Measurements from ENCODE around the gene PTPN14. TPM values are rescaled to one million over a fixed set of nuclear protein-coding genes. Genes with fewer than 3 reads are reported as not detected.
A peak's percentile ranks its signal among the peaks of the same experiment; 100 is the strongest.

The PTPN14 gene
- total RNA-seq, 1 experiment from 2014 or later: 47.7 TPM

DNA sequence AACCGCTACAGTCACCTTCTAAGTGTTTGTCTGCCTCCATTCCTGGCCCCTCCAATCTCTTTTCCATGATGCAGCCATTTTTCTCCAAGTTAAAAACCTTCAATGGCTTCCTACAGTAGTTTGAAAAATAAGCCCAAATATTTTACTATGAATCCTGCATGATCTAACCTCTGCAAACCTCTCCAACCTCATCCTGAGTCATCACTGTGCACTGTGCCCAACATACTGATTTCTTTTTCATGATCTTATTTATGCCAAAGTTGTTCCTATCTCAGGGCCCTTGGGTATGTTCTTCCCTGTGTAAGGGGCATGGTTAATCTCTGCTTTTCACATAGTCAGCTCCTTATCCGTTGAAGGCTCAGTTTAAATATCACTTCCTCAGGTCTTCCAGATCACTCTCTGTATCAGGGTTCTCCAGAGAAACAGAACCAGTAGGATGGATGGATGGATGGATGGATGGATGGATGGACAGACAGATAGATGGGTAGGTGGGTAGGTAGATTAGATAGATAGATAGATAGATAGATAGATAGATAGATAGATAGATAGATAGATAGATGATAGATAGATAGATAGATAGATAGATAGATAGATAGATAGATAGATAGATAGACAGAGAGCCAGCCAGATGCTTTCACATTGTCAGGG is 18.1 kb upstream of the PTPN14 start:
- peak; percentile 73 for DNase-seq (ENCODE audit: low read depth)

DNA sequence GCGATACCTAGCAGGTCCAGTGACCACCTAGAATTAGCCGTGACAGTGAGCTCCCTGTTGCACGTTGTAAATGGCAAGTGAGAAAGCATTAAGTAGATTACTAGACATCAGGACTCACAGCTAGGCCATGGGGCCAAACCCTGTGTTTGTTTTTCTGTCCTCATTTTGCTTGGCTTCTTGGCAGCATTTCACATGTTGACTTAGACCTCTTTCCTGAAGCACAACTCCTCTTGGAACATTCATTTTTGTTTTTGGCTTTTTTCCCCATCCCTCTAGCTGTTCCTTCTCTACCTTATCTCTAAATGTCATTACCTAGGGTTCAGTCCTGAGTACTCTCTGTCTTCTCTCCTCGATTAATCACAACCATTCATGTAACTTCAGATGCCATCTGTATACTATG is 16.9 kb upstream of the PTPN14 start:
- no peak for DNase-seq (ENCODE audit: low read depth)

DNA sequence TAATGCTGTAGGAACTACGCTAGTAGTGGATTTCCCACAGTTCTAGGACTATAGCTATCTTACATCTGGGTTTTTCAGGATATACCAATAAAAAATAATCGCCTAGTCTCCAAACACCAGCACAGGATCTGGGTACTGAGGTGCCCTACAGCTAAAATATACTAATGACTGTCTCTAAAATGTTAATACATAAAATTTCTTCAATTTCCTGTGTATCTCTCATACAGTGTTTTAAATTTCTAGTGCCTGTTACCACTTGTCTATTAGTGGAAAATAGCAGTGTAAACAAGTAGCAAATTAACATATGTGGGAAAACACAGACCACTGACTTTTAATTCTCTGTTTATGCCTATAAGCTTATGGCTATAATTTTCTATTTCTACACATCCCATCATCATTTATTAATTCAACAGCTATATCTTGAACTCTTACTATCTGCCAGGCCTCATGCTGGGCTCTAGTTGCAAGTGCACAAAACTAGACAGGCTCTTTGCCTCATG is 16.1 kb upstream of the PTPN14 start:
- DNase-seq (ENCODE audit: low read depth): no peak

DNA sequence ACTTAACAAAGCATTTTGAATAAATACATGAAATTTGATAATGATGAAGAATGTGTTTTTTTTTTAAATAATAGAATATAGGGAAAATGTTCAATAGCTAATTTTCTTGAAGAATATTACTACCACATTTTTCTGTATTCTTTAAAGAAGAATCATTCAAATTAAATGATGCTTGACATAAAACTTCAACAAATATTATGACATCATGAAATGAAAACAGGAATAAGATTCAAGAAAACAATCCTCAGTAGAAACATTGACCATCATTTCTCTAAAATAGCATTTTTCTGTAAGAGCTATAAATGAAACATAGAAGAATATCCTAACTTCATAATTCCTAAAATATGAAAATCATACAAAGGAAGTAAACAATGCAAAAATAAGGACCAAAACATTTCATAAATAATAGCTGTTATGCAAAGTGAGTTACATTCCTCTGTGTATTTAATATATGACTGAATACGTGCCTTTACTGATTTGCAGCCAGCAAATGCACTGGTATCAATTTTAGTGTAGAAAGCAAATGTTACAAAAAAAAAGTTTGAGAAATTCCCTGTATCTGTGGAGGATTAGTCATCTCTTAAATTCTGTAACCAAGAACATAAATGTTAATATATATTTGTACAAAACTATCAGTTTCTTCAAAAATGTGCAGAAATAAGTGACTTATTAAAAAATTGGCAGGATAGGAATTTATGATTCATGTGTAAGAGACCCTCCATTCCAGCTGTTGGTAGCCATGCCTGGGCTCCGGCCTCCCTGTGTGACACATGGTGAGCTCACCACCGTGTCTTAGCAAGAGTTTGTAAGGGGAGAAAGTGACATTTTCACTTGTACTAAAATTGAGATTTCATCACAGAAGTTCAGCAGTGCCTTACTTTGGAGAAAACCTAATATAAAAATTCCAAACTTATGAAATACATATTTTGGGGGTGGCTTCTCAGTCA is 15.0 kb upstream of the PTPN14 start:
- peak; percentile 95 for DNase-seq (ENCODE audit: low read depth)

DNA sequence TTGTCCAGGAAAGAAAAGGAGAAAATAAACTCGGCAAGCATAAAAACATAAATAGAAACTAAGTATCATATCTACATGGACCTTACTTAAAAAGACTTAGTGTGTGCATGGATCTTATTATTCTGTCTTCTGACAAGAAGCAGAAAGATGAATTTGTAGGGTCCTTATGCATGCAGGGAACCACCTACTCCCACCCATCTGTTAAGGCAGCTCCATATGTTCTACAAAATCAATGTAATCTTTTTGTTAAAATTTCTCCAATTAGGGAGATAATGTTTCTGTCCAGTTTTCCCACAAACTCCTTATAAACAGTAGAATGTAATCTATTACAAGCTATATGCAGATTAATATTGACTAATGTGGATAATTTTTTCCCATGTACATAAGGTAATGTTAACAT is 13.9 kb upstream of the PTPN14 start:
- no peak for DNase-seq (ENCODE audit: low read depth)

DNA sequence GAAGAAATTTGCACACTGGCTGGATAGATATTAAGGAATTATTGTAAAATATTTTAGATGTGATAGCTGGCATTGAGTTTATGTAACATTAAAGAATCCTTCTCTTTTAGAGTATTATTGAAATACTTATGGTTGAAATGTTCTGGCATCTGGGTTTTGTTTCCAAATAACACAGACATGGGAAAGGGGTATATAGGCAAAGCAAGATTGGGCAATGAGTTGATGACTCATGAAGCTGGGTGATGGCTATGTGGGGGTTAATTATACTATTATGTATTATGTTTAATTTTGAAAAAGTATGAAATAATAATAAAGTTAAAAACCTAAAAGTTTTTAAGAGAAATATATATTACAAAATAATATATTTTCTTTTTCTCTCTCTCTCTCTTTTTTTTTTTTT is 12.5 kb upstream of the PTPN14 start:
- DNase-seq (ENCODE audit: low read depth): peak; percentile 54

DNA sequence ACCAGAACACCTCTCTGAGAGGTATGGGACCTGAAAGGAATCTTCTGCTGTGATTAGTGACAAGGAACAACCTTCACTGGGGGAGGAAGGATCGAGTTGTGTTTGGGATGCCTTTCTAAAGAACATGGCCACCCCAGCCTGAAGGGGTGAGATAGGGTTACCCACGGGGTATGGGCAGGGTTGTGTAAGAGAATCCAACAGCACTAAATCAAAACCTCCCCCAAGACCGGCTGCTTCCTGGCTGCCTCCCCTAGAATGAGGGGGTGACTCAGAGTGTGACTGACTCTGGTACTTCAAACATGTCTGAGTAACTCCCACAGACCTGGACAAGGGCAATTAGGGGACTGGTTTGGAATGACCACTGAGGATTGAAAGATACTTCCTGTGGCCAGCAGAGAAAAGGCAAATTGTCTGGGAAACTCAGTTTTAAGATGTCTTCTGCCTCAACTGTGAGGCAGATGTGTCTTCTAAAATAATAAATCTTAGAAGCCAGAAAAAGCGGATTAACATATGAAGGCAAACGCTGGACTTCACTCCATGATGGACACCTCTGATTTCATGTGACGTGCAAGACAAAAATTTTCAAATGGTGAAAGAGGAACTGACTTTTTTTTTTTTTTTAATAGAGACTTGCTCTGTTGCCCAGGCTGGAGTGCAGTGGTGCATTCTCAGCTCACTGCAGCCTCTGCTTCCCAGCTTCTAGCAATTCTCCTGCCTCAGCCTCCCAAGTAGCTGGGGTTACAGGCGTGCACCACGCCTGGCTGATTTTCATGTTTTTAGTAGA is 6.7 kb upstream of the PTPN14 start:
- peak; percentile 97 for DNase-seq (ENCODE audit: low read depth)

DNA sequence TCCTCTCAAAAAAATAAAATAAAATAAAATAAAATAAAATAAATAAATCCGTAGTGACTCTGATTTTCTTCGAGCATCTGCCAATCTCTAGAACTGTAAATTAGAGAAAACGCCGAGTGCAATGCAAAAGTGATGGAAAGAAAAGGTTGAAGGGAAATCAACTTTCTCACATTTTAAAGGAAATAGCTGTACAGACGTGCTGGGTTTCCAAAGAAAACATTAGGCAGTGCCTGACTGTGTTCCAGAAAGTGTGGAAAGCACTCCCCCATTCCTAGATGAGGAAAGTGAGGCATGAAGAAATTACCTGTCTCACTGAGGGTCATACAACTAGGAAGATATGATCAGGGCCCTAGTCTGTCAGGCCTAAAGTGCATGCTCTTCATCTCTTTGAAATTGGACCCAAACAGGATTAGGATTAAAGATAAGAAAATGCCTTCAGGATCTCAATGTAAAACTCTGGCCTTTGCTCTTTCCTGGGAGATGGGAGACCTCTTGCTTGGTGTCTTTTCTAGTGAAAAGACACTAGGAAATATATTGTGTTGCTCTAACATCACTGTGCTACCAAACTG is 1.8 kb upstream of the PTPN14 start:
- DNase-seq (ENCODE audit: low read depth): no peak

DNA sequence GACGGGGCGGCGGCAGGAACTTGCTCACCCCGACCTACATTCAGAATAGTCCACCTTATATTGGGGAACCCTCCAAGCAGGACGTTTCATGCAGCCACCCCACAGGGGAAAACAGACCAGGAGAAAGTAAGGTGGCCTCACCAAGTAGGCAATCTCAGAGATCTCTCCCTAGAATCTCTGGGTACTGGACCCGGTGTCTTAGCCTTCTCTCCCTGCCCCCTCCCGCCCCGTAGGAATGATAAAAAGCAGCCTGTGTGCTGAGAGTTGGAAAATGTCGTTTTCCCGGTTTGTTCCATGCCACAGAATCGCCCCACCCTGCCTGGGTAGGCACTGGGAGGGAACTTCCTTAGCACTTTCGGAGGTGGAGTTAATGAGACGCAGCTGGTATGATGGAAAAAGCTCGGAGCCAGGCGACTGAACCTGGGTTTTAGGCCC is 789 bp upstream of the PTPN14 start:
- peak; percentile 89 for DNase-seq (ENCODE audit: low read depth)

DNA sequence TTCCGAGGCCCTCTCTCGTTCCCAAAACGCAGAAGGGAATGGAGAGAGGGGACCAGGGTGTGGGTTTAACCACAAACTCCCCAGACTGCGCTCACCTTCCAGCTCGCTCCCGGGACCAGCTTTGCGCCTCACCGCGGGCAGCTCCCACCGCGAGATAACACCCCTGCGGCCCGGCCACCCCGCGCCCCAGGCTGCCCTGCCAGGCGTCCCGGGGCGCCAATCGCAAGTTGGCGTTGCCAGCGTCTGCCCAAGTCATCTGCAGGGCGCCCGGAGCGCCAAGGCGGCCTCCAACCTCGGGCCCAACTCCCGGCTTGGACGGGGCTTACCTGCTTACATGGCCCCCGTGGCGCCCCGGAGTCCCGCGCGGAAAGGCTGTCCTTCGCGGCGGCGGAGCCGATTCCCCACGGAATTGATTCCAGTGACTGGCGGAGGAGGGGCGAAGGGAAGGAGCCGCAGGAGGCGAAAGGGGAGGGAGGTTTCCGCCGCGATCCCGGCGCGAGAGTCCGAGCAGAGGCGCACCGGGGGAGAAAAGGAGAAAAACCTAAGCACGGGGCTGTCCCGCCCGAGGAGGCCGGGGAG is 456 bp downstream of the PTPN14 start:
- DNase-seq (ENCODE audit: low read depth): no peak

DNA sequence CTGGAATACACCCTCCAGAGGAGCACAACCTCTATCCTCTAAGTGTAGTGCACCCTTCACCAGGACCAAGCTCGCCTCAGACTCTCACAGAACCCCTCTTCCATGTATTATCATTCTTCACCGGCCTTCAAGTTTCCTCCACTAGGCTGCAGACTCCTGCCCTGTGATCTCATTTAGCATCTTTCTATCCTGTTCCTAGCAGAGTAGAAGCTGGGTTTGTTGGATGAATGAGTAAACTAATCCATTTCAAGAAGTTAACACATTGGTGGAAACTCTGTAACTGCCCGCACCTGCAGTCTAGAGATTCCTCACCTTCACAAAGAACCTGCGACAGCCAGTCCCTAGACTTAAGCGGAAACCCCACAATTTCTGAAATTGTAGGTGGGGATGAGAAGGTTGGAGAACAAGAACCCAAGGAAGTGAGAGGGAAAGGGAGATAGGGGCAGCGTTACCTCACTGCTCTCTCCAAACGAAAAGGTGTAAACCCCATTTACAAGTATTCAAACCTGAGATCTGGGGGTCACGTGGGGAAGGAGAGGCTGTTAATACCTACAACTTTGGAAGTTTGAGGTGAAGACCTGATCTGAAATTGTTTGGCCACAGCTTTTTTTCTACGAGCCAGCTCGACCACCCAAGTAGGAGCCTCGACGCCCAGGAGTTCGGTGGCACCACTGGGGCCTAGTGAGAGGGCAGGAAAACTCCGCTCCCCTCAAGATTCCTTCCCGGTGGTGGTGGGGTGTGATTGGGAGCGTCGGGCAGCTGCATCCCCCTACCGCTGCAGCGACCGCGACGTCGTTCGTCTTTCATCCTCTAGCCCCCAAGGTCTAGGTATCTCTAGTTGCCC is 1.2 kb downstream of the PTPN14 start:
- DNase-seq (ENCODE audit: low read depth): peak; percentile 58

DNA sequence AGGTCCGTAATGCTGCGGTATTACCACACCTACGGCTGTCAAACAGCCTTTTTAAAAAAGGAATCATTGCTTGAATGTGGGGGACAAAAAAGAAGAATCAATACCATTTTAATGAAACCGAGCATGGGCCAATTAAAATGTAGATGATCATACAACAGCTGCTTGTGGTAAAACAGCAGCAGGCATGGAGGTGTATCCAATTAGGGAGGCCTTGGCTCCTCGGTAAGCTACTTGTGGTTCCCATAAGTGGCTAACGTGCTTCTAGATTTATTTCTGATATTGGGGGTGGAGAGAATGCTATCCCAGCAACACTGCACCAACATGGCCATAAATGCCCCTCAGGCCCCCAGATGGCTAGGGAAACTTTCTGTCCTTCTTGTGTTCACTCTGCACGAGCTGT is 1.8 kb downstream of the PTPN14 start:
- DNase-seq (ENCODE audit: low read depth): peak; percentile 44

DNA sequence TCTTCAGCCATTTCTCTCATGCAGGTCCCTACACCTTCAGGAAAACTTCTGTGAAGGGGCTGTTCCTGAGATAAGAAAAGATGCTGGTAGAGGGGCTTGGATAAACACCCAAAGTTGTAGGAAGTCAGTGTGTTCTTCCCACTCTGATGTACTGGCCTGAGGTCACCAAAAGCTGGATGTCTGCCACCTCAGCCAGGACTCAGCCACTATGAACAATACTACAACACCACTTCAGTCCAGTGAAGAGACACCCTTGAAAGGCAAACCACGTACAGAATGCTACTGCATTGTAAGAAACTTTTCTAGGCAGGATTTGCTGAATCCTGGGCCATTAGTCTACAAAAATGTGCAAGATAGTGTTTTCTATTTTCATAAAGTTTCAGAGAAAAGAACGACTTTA is 2.4 kb downstream of the PTPN14 start:
- peak; percentile 60 for DNase-seq (ENCODE audit: low read depth)

DNA sequence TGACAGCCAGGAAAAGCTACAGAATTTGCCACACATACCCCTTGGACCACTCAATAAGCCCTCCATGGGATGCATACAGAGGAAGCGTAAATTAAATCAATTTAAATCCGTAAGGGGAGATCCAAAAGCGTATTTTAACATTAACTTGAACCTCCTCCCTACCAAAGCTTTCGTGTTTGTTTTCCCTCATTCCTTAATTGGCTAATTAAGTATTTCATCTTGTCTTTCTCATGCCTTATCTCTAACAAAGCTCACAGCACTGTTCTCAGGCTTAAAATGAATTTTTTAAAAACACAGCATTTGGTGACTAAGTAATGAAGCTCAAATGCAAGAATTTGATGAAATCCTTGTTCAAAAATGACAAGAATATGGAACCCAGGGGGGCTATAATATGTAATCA is 3.1 kb downstream of the PTPN14 start:
- DNase-seq (ENCODE audit: low read depth): no peak

DNA sequence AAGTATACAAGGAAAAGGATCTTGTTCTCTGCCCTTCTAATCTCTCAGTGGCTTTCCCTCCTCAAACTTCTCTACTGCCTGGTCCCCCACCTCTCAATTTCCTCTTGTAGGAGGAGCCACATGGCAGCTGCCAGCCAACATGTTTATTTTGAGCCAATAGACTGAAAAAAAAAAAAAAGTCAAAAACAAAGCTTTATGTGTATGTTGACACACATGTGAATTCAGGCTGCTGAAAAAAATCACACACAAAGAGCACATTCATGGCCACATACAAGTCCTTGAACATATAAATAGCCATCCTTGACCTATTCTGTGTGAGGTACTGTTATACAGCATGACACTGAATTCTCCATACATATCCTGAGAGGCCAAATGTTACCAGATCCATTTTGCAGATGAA is 3.7 kb downstream of the PTPN14 start:
- DNase-seq (ENCODE audit: low read depth): no peak

DNA sequence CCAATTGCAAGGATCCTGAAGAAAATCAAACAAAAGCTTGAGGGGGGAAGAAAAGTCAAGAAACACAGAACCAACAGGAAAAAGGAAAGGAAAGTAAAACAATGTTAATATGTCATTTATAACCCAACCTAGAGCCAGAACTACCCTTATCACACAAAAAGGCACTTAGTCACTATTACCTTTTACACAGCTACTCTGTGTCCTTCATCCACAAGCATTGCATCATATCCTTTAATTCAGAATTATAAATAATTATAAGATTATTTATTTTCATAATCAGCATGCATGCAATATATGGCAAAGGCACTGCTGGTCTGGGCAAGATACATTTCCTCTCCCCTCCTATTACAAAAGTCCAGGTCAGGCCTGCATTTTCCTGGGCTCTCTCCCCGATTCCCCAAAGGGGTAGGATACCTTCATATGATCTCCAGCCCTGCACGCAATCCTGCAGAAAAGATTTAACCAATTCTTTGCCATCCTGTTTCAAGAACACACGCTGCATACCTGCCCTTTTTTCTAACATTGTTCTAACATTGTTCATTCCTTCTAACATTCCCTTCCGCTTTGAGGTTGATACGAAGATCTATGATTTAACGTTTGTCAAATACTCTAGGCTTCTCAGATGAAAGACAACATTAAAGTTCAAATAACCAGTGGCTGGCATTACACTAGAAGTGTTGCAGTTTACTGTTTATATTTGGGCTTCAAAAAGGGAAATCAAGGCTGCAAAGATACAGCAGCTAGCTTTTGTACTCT is 4.3 kb downstream of the PTPN14 start:
- DNase-seq (ENCODE audit: low read depth): no peak

DNA sequence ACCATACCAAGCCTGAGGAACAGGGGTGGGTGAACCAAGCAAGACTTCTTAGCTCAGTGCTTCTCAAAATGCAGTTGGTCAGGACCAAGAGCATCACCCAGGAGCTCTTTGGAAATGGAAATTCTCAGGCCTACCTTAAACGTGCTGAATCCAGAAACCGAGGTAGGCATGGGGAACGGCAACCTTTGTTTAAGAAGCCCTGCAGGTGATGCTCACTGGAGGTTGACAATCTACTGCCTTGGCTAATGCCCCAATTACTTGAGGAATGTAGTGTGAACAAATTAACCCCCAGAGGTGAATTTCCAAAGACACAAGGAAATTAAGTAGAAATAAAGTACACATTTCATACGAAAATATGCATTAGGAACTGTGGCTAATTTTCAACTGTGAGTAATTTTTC is 5.3 kb downstream of the PTPN14 start:
- DNase-seq (ENCODE audit: low read depth): no peak

DNA sequence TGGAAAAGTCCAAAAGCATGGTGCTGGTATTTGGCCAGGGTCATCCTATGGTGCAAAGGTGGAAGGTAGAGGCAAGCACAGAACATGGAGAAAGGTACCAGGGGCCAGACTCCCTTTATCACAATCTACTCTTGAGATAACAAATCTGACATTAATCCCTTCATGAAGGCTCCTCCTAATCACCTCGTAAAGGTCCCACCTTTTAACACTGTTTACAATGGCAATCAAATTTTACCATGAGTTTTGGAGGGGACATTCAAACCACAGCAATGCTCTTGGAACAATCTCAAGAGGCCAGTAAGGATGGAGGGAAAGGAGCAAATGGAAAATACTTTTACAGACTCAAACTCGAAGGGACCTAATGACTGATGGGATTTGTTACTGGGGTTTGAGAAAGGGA is 6.1 kb downstream of the PTPN14 start:
- DNase-seq (ENCODE audit: low read depth): no peak

DNA sequence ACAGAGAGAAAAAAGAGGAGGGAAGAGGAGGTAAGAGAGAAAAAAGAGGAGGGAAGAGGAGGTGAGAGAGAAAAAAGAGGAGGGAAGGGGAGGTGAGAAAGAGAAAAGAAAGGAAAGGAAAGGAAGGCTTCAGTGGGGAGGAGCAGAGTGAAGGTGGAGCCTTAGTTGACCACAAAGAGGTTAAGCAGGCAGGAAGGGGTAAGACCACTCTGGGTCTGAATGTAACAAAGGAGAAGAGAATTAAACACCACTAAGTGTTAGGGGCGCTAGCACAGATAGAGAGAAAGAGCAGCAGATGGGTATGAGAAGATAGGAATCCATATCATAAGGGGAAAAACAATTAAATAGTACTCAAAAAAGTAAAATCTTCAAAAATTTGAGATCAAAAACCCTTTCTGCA is 6.6 kb downstream of the PTPN14 start:
- no peak for DNase-seq (ENCODE audit: low read depth)
